Measurements from ENCODE around the gene NFATC2.

NFATC2 gene

GRCh38 chr20:51420805-51421204 is 121.7 kb downstream of the NFATC2 start:
- CTCF ChIA-PET = no interaction called here
- TF ChIP-seq FOXM1 (IDR thresholded peaks at IDR 0.05; ENCODE audit: borderline replicate concordance) (no peak), BHLHE40 (IDR thresholded peaks at IDR 0.05; ENCODE audit: borderline replicate concordance) (no peak), FOXA1 (IDR thresholded peaks at IDR 0.05) (no peak), ARNT (IDR thresholded peaks at IDR 0.05) (no peak)
- DNase-seq (ENCODE audit: extremely low spot score) = no peak
- POLR2A ChIA-PET = no interaction called here

GRCh38 chr20:51420111-51420510 is 122.4 kb downstream of the NFATC2 start:
- POLR2A ChIA-PET = no interaction called here
- DNase-seq (ENCODE audit: extremely low spot score) = no peak
- CTCF ChIA-PET = no interaction called here
- TF ChIP-seq FOXM1 (IDR thresholded peaks at IDR 0.05; ENCODE audit: borderline replicate concordance) = no peak
- TF ChIP-seq FOXK2 (IDR thresholded peaks at IDR 0.05) = no peak
- TF ChIP-seq CTBP1 (IDR thresholded peaks at IDR 0.05; ENCODE audit: borderline replicate concordance) = no peak
- no peak for TF ChIP-seq NFRKB (IDR thresholded peaks at IDR 0.05)
- TF ChIP-seq HDGF (IDR thresholded peaks at IDR 0.05; ENCODE audit: borderline replicate concordance) = no peak
- no peak for TF ChIP-seq LEF1 (IDR thresholded peaks at IDR 0.05; ENCODE audit: borderline replicate concordance)
- no peak for TF ChIP-seq FOXA1 (IDR thresholded peaks at IDR 0.05)
- TF ChIP-seq SP1 (IDR thresholded peaks at IDR 0.05) = no peak
- no peak for TF ChIP-seq L3MBTL2 (conservative IDR thresholded peaks at IDR 0.05)

DNA sequence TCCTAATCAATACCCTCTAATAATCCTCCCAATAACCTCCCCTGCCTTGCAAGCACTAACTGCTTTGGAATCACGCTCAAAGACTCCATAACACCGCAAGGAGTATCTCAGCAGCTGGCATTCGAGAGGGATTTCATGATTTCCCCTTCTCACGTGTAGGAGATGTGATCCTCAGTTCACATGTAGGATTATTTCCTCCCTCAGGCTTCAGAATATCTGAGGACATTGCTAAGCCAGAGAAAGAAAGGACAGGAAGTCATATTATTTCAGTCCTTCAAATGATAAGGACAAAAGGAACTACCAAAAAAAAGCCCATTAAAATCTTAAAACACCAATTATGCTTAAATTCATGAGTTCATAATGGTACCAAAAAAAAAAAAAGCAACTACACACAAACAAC is 122.9 kb downstream of the NFATC2 start:
- CTCF ChIA-PET = no interaction called here
- TF ChIP-seq NFRKB (IDR thresholded peaks at IDR 0.05) (no peak), L3MBTL2 (conservative IDR thresholded peaks at IDR 0.05) (no peak), FOXA1 (IDR thresholded peaks at IDR 0.05) (no peak), TARDBP (IDR thresholded peaks at IDR 0.05) (no peak), ARNT (IDR thresholded peaks at IDR 0.05) (no peak), LEF1 (IDR thresholded peaks at IDR 0.05; ENCODE audit: borderline replicate concordance) (no peak), SP1 (IDR thresholded peaks at IDR 0.05) (no peak), FOXK2 (IDR thresholded peaks at IDR 0.05) (no peak), ZNF384 (IDR thresholded peaks at IDR 0.05) (no peak), HDGF (IDR thresholded peaks at IDR 0.05; ENCODE audit: borderline replicate concordance) (no peak)

GRCh38 chr20:51419231-51419630 is 123.3 kb downstream of the NFATC2 start:
- CTCF ChIA-PET = no interaction called here
- no peak for DNase-seq (ENCODE audit: extremely low spot score)

More for the DNA sequence above, 122.9 kb downstream of the NFATC2 start:
- POLR2A ChIA-PET = no interaction called here
- DNase-seq (ENCODE audit: extremely low spot score) = no peak

GRCh38 chr20:51418137-51418529 is 124.4 kb downstream of the NFATC2 start:
- no peak for TF ChIP-seq SUZ12 (IDR thresholded peaks at IDR 0.05)
- TF ChIP-seq ARNT (IDR thresholded peaks at IDR 0.05) = no peak
- TF ChIP-seq HDGF (IDR thresholded peaks at IDR 0.05; ENCODE audit: borderline replicate concordance) = no peak
- no peak for TF ChIP-seq FOXA1 (IDR thresholded peaks at IDR 0.05)
- TF ChIP-seq BHLHE40 (IDR thresholded peaks at IDR 0.05; ENCODE audit: borderline replicate concordance) = no peak
- no peak for TF ChIP-seq TARDBP (IDR thresholded peaks at IDR 0.05)
- TF ChIP-seq, protein P1, sequence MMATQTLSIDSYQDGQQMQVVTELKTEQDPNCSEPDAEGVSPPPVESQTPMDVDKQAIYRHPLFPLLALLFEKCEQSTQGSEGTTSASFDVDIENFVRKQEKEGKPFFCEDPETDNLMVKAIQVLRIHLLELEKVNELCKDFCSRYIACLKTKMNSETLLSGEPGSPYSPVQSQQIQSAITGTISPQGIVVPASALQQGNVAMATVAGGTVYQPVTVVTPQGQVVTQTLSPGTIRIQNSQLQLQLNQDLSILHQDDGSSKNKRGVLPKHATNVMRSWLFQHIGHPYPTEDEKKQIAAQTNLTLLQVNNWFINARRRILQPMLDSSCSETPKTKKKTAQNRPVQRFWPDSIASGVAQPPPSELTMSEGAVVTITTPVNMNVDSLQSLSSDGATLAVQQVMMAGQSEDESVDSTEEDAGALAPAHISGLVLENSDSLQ (IDR thresholded peaks at IDR 0.05) = no peak
- TF ChIP-seq ELF4 (IDR thresholded peaks at IDR 0.05) = no peak
- TF ChIP-seq FOXM1 (IDR thresholded peaks at IDR 0.05; ENCODE audit: borderline replicate concordance) = no peak
- no peak for TF ChIP-seq FOXK2 (IDR thresholded peaks at IDR 0.05)
- no peak for TF ChIP-seq SP1 (IDR thresholded peaks at IDR 0.05)
- no peak for TF ChIP-seq L3MBTL2 (conservative IDR thresholded peaks at IDR 0.05)
- ChIA-PET CTCF (interaction anchor here (0.6 to 0.8 kb wide), 2 partner anchors 22 to 133 kb away, joined by 3 to 6 read pairs; no protein-coding TSS in a partner anchor), POLR2A (no interaction called here)
- DNase-seq (ENCODE audit: extremely low spot score) = no peak

More at GRCh38 chr20:51419231-51419630, 123.3 kb downstream of the NFATC2 start:
- TF ChIP-seq SUZ12 (IDR thresholded peaks at IDR 0.05) (no peak), FOXK2 (IDR thresholded peaks at IDR 0.05) (no peak), HDGF (IDR thresholded peaks at IDR 0.05; ENCODE audit: borderline replicate concordance) (no peak), BHLHE40 (IDR thresholded peaks at IDR 0.05; ENCODE audit: borderline replicate concordance) (no peak), ZNF384 (IDR thresholded peaks at IDR 0.05) (no peak), LEF1 (IDR thresholded peaks at IDR 0.05; ENCODE audit: borderline replicate concordance) (no peak), SP1 (IDR thresholded peaks at IDR 0.05) (no peak), ELF4 (IDR thresholded peaks at IDR 0.05) (no peak), NFRKB (IDR thresholded peaks at IDR 0.05) (no peak), CTBP1 (IDR thresholded peaks at IDR 0.05; ENCODE audit: borderline replicate concordance) (no peak), FOXM1 (IDR thresholded peaks at IDR 0.05; ENCODE audit: borderline replicate concordance) (no peak), L3MBTL2 (conservative IDR thresholded peaks at IDR 0.05) (no peak), FOXA1 (IDR thresholded peaks at IDR 0.05) (no peak), ARNT (IDR thresholded peaks at IDR 0.05) (no peak), TARDBP (IDR thresholded peaks at IDR 0.05) (no peak)
- TF ChIP-seq, protein P1 (IDR thresholded peaks at IDR 0.05) = no peak
- POLR2A ChIA-PET = no interaction called here

GRCh38 chr20:51417250-51418136 is 125.0 kb downstream of the NFATC2 start:
- DNase-seq (ENCODE audit: extremely low spot score) = no peak
- POLR2A ChIA-PET = no interaction called here
- TF ChIP-seq TARDBP (IDR thresholded peaks at IDR 0.05) (no peak), SUZ12 (IDR thresholded peaks at IDR 0.05) (no peak), FOXA1 (IDR thresholded peaks at IDR 0.05) (no peak)
- CTCF ChIA-PET = interaction anchor here (0.6 to 0.8 kb wide), 2 partner anchors 22 to 133 kb away, joined by 3 to 6 read pairs; no protein-coding TSS in a partner anchor
